Measurements from ENCODE around the gene LMTK3.
"Not testable (repeated sequence)": the region's sequence is repeated elsewhere in the genome, so short reads cannot be mapped to it uniquely, and the experiment has no call there.

The LMTK3 gene

GRCh38 chr19:48502350-48503018, 9.2 kb downstream of the LMTK3 start:
- DNase-seq: peak in 1 of 2 experiments; percentile 64

- DNase-seq: peak; percentile 47 to 73
Measured at GRCh38 chr19:48501494-48502349, 9.9 kb downstream of the LMTK3 start.

DNA sequence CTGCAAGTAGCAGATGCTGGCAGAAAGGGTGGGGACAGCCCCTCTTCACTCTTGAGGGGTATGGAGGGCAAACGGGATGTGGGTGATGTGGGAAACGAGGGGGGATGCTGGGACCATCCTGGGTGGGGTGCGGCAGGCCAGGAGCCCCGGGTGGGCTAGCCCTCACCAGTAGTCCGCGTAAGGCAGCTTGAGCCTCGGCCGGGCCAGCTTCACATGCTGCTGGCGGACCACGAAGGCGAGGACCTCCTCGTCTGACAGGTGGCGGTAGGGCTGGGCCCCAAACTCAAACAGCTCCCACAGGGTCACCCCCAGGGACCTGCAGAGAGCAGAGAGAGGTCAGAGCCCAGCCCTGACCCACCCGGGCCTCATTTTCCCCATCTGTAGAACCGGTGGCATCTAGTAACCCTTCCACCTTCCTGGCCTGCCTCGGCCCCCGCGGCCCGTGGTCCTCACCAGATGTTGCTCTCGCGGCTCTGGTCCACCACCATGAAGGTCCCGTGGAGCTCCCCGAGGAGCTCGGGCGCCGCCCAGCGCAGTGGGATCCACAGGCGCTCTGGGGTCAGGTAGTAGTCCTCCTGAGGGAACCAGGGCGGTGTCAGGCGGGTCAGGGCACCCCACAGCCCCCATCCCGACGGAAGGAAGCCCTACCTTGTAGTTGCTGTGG, 10.7 kb downstream of the LMTK3 start:
- DNase-seq: no peak

DNA sequence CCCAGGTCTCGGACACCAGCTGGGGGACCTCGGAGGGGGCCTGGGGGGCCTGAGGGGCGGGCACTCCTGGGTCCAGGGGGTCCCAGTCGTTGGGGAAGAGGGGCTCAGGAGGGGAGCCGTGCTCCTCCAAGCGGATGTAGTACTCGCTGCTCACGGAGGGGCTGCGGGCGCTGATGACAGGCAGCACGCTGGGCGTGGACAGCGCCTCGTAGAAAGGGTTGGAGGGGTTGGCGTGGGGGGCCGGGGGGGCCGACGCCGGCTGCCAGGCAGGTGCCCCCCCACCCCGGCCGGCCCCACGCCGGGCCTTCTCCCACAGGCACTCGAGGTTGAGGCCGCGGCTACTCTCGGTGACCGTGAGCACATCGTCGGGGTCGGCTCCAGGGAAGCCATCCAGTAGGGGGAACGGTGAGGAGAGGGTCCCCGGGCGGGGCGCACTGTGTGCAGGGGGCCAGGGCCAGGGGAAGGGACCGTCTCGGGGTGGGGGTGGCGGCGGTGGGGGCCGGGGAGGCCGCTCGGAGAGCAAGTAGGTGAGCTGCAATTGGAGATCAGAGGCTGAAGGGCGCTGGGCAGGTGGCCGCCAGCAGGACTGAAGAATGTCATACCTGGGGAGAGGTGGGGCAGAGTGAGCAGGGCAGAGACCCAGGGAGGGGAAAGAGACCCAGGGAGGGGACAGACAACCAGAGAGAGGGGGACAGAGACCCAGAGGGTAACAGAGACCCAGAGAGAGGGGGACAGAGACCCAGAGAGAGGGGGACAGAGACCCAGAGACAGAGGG, 12.1 kb downstream of the LMTK3 start:
- no peak for DNase-seq

- no peak for DNase-seq
Measured at GRCh38 chr19:48498595-48499311, 12.9 kb downstream of the LMTK3 start.

- DNase-seq: no peak
Measured at GRCh38 chr19:48497728-48498594, 13.7 kb downstream of the LMTK3 start.

- no peak for DNase-seq
Measured at GRCh38 chr19:48496959-48497727, 14.5 kb downstream of the LMTK3 start.

DNA sequence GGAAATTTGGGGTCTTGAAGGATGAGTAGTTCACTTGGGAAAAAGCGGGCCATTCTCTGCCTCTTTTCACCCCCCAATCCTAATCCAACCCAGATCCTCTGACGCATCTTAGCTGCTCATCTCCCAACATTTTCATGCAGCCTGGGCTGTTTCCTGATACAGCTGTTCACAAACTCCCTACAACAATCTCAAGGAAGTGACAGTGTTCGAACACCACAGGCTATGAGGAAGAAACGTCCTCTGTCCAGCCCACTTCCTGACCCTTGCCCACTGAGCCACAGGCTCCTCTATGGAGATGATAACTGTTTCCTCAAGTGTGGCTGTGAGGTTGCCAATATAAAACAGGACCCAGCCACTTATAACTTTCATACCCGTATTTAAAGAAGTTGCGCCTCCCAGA, 16.2 kb downstream of the LMTK3 start:
- DNase-seq: no peak

DNA sequence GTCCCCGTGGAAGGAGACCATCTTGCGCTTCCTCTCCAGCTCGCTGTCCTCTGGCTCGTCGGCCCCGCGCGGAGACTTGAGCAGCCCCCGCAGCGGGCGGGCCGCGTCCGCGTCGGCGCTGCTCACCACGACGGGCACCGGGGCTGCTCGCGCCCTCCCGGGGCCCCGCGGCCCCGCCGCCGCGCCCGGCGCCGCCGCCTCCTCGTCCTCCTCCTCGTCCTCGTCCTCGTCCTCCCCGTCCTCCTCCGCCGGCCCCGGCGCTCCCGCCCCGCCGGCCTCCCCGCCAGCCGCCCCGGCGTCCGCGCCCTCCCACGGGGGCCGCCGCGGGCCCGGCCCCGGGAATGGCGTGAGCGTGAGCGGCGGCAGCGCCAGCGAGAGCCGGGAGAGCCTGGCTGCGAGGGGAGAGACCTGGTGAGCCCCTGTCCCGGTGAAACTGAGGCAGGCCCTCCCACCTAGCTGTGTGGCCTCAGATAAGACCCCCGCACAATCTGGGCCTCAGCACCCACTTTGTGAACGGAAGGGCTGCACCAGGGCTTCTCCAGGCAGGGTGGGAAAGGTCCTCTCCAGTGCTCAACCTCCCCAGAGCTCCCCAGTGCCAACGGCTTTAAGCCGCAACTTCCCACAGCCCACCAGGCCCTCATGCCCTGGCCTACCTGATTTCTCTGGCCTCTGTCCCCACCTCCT, 17.8 kb downstream of the LMTK3 start:
- DNase-seq: no peak

DNA sequence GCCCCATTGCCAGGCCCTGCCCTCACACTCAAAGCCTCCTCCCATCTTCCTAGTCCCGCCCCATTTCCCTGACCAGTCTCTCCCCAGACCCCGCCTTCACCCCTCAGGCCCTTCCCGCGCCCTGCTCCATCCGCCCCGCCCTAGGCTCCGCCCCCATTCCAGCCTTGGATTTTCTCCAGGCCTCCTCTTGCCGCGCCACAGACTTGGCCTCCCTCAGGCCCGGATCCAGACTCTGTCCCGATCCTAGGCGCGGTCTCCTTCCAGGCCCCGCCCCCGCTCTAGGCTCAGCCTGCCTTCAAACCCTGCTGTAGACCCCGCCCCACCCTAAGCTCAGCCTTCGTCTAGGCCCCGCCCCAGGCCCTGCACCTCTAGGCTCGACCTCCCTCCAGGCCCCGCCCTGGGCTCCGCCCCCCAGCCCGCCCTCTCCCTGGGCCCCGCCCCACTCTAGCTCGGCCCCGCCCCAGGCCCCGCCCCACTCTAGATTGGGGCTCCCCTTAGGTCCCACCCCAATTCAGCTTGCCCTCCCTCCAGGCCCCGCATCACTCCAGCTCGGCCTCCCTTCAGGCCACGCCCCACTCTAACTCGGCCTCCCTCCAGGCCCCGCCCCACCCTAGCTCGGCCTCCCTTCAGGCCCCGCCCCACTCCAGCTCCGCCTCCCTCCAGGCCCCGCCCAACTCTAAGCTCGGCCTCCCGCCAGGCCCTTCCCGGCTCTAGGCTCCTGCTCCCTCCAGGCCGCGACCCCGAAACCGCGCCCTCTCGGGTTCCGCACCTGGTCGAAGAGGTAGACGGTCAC, 18.5 kb downstream of the LMTK3 start:
- DNase-seq: peak; percentile 78 to 79

DNA sequence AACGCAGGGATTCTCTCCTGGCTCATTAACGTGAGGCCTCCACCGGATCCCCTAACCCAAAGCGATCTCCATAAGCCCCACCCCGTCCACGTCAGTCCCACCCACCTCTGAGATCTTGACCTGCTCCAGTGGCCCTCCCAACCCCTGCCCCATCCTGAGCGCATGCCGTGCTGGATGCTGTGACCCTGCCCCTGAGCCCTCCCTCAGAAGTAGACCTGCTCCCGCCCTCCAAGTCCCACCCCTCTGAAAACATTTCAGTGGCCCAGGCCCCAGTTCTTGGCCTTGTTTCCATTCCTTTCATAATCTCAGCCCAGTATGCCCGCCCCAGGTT, 19.9 kb downstream of the LMTK3 start:
- no peak for DNase-seq

- DNase-seq: peak; percentile 54 to 64
Measured at GRCh38 chr19:48490981-48491792, 20.4 kb downstream of the LMTK3 start.

DNA sequence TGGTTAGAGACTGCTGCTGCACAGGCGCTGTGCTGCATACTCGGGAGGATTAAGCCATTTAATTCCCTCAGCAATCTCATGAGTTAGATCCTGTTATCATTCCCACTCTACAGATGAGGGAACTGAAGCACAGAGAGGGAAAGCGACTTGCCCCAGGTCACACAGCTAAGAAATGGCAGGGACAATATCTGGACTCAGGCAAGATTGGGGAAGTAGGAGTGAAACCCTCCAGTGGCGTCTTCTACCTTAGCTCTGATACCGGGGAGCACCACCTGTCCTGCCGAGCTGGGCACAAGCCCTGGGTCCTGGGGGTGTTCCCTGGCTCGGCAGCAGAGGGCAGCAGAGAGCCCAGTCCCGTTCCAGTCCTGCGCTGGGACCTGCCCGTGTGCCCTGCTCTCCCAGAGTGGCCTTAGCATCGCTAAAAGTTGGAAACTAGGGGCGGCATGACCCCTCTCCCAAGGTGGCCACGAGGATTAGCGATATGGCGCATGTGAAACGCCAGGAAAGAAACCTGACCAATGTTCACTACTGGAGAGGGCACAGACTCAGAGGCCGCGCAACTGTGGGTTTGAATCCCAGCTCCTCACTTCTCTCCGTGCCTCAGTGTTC, 21.9 kb downstream of the LMTK3 start:
- peak; percentile 65 to 82 for DNase-seq

DNA sequence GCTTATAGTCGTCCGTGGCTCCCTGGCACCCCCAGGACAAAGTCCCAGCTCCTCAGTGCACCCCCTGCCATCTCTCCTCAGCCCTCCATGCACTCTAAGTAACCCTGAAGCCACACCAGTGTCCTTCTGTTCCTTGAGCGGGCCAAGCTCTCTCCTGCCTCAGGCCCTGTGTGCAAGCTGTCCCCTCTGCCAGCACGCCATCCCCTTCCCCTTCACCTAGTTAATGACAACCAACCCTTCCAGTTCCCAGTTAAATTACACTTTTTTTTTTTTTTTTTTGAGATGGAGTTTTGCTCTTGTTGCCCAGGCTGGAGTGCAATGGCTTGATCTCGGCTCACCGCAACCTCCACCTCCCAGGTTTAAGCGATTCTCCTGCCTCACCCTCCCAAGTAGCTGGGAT, 23.2 kb downstream of the LMTK3 start:
- DNase-seq: not testable (repeated sequence)

- DNase-seq: no peak
Measured at GRCh38 chr19:48487948-48488347, 23.7 kb downstream of the LMTK3 start.

DNA sequence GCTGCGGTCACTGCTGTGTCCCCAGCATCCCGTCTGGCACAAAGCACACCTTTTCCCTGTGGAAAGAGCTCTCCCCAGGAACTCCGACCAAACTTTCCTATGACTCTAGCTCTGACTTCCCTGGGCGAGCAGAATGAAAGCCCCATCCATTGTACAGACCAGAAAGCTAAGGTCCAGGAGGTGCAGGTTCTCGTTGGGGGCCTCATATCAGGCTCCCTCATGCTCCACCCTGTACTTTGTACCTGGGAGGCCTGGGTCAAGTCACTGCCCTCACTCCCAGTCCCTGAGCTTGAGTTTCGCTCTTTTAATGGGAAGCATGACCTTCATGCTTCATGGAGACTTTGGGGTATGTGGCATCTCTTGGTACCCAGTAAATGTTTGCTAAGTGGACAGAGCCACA, 24.1 kb downstream of the LMTK3 start:
- DNase-seq: no peak

DNA sequence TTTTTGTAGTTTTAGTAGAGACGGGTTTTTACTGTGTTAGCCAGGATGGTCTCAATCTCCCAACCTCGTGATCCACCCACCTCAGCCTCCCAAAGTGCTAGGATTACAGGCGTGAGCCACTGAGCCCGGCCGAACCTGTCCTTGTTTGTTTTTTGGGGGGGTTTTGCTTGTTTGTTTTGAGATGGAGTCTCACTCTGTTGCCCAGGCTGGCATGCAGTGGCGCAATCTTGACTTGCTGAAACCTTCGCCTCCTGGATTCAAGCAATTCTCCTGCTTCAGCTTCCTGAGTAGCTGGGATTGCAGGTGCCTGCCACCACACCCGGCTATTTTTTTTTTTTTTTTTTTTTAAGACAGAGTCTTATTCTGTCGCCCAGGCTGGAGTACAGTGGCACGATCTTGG, 24.9 kb downstream of the LMTK3 start:
- DNase-seq: not testable (repeated sequence)

All from stimulated activated CD4-positive, alpha-beta T cell treated with anti-CD3 and anti-CD28 coated beads, Interleukin-4, amount 100 ng/mL, for 4 hours (primary cell).